ENCODE data around the gene PIK3C2G.

DNA sequence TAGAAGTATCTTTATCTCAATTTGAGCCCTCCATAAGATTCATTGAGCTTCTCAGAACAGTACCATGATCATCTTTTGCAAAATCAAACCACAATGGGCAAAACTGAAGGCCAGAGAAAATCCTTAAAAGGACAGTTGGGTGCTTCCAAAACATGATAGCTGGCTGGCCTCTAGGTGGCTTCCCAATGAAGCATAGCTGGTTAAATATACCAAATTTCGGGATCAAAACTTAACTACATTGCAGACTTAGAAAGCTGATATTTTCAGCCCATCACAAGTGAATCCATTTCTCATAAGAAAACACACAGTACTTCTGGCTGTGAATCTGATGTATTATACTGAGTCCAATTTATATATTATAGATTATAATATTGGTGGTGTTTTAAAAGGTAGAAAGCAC, 15.3 kb upstream of the PIK3C2G start:
- TF ChIP-seq, protein P1, sequence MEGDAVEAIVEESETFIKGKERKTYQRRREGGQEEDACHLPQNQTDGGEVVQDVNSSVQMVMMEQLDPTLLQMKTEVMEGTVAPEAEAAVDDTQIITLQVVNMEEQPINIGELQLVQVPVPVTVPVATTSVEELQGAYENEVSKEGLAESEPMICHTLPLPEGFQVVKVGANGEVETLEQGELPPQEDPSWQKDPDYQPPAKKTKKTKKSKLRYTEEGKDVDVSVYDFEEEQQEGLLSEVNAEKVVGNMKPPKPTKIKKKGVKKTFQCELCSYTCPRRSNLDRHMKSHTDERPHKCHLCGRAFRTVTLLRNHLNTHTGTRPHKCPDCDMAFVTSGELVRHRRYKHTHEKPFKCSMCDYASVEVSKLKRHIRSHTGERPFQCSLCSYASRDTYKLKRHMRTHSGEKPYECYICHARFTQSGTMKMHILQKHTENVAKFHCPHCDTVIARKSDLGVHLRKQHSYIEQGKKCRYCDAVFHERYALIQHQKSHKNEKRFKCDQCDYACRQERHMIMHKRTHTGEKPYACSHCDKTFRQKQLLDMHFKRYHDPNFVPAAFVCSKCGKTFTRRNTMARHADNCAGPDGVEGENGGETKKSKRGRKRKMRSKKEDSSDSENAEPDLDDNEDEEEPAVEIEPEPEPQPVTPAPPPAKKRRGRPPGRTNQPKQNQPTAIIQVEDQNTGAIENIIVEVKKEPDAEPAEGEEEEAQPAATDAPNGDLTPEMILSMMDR (IDR thresholded peaks at IDR 0.05) = no peak
- no peak for TF ChIP-seq POLR2A (IDR thresholded peaks at IDR 0.05)

Measured in thyroid gland (tissue), 4 donors.